KMS-11 (cell line): Measurements from ENCODE around the gene PAK2.

Source experiments
- H2AFZ ChIP-seq: fragments of 200-600 bp; sonication (generic); 2 replicates; pipeline ENCODE4 v1.6.1; 2016; ENCODE audit warnings: antibody characterized with exemption, mixed run types, low read depth
- H3K27ac ChIP-seq: fragments of 200-600 bp; sonication (generic); 2 replicates; pipeline ENCODE4 v1.6.1; 2016; ENCODE audit warnings: mild to moderate bottlenecking, mixed run types
- H3K27me3 ChIP-seq: fragments of 200-600 bp; sonication (generic); 2 replicates; pipeline ENCODE4 v1.6.1; 2017; ENCODE audit warnings: mild to moderate bottlenecking, low read depth, mixed run types, moderate library complexity; ENCODE audit not compliant: insufficient read depth
- H3K36me3 ChIP-seq: fragments of 200-600 bp; sonication (generic); 2 replicates; pipeline ENCODE4 v1.6.1; 2017; ENCODE audit warnings: mild to moderate bottlenecking, mixed run types; ENCODE audit not compliant: insufficient read depth
- H3K4me1 ChIP-seq: fragments of 200-600 bp; sonication (generic); 2 replicates; pipeline ENCODE4 v1.6.1; 2016; ENCODE audit warnings: mild to moderate bottlenecking, low read depth, mixed run types; ENCODE audit not compliant: poor library complexity, severe bottlenecking
- H3K4me2 ChIP-seq: fragments of 200-600 bp; sonication (generic); 2 replicates; pipeline ENCODE4 v1.7.0; 2016; ENCODE audit warnings: mild to moderate bottlenecking, mixed run types
- H3K4me3 ChIP-seq: fragments of 200-600 bp; sonication (generic); IDR thresholded peaks from 2 replicates; pipeline ENCODE4 v1.6.1; 2017; ENCODE audit warnings: low read depth, low read length, mixed read lengths; ENCODE audit not compliant: insufficient read depth
- H3K79me2 ChIP-seq: fragments of 200-600 bp; sonication (generic); 2 replicates; pipeline ENCODE4 v1.6.1; 2016; ENCODE audit warnings: low read depth, mixed run types; ENCODE audit not compliant: insufficient read depth
- H3K9ac ChIP-seq: fragments of 200-600 bp; sonication (generic); 2 replicates; pipeline ENCODE4 v1.6.1; 2016; ENCODE audit warnings: mild to moderate bottlenecking, mixed run types
- H4K20me1 ChIP-seq: fragments of 200-600 bp; sonication (generic); 2 replicates; pipeline ENCODE4 v1.6.1; 2016; ENCODE audit warnings: mild to moderate bottlenecking, mixed run types; ENCODE audit not compliant: insufficient read depth
- CTCF ChIP-seq: fragments of 200-600 bp; sonication (generic); conservative IDR thresholded peaks from 2 replicates; pipeline ENCODE4 v1.6.1; 2017; ENCODE audit warnings: low read depth, mild to moderate bottlenecking, antibody characterized with exemption, low read length, moderate library complexity, mixed read lengths

Gene PAK2

GRCh38 chr3:196778755-196779154 lies 39.1 kb downstream of the PAK2 start:
- Histone ChIP-seq H3K27ac (no peak overlapping the region), H3K4me1 (no peaks in the 10 kb centered on the region), H3K9ac (no peak overlapping the region), H3K4me3 (no peak overlapping the region), H3K79me2 (peaks cover 61% of the 10 kb centered on the region), H3K27me3 (no peaks in the 10 kb centered on the region), H3K36me3 (peaks cover 10% of the 10 kb centered on the region; the same call in 1 of the 2 replicates), H2AFZ (no peak overlapping the region), H3K4me2 (no peak overlapping the region), H4K20me1 (peaks cover 6% of the 10 kb centered on the region; the same call in 1 of the 2 replicates)
- TF ChIP-seq CTCF = no peak

- no peak overlapping the region for H3K27ac ChIP-seq
- peaks cover 57% of the 10 kb centered on the region for H3K79me2 ChIP-seq
- H3K4me2 ChIP-seq = no peak overlapping the region
Observed at GRCh38 chr3:196782511-196782910, 42.9 kb downstream of the PAK2 start.

GRCh38 chr3:196788528-196788927 lies 48.9 kb downstream of the PAK2 start:
- Histone ChIP-seq H3K4me1 (no peaks in the 10 kb centered on the region), H3K27me3 (no peaks in the 10 kb centered on the region), H3K4me2 (no peak overlapping the region), H3K9ac (no peak overlapping the region), H2AFZ (no peak overlapping the region), H4K20me1 (no peaks in the 10 kb centered on the region), H3K36me3 (no peaks in the 10 kb centered on the region; the same call in 1 of the 2 replicates), H3K4me3 (no peak overlapping the region), H3K27ac (no peak overlapping the region), H3K79me2 (peaks cover 48% of the 10 kb centered on the region)
- no peak for TF ChIP-seq CTCF

More at GRCh38 chr3:196782511-196782910, 42.9 kb downstream of the PAK2 start:
- Histone ChIP-seq H4K20me1 (peaks cover 3% of the 10 kb centered on the region; the same call in 1 of the 2 replicates), H3K27me3 (no peaks in the 10 kb centered on the region), H3K9ac (no peak overlapping the region), H3K4me1 (no peaks in the 10 kb centered on the region), H3K4me3 (no peak overlapping the region), H2AFZ (no peak overlapping the region), H3K36me3 (peaks cover 10% of the 10 kb centered on the region; the same call in 1 of the 2 replicates)
- TF ChIP-seq CTCF = no peak

DNA sequence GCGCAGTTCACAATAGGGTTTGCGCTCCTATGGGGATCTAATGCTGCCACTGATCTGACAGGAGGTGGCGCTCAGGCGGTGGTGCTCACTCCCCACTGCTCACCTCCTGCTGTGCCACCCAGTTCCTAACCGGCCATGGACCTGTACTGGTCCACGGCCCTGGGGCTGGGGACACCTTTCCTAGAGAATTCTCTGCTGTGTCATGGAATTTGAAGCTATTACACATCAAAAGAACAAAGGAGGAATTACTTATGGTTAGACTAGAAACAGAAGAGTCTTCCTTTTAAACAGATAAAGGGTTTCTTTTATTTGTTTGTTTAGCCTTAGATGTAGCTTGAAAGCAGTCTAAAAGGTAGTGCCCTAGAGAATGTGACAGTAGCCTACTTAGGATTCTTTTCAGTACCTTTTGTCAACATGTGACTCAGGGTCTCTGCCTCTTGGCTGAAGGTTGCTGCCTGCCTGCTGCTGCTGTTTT lies 50.3 kb downstream of the PAK2 start:
- H3K36me3 ChIP-seq = no peaks in the 10 kb centered on the region; the same call in 1 of the 2 replicates
- H2AFZ ChIP-seq = no peak overlapping the region
- no peaks in the 10 kb centered on the region for H3K27me3 ChIP-seq
- H3K79me2 ChIP-seq = peaks cover 48% of the 10 kb centered on the region
- no peak for TF ChIP-seq CTCF
- no peak overlapping the region for H3K9ac ChIP-seq
- no peak overlapping the region for H3K4me3 ChIP-seq
- no peak overlapping the region for H3K4me2 ChIP-seq
- H3K4me1 ChIP-seq = no peaks in the 10 kb centered on the region
- no peaks in the 10 kb centered on the region for H4K20me1 ChIP-seq
- no peak overlapping the region for H3K27ac ChIP-seq
